Tibial nerve (tissue), 4 donors: ENCODE data around the gene CDC7. TPM values are rescaled to one million over a fixed set of nuclear protein-coding genes. Genes with fewer than 3 reads are reported as not detected.
A peak's percentile ranks its signal among the peaks of the same experiment; 100 is the strongest.

Source experiments
- DNase-seq, 2 donors: peaks; one replicate each; pipeline ENCODE4 v3.0.0-alpha.2; 2019; ENCODE audit warnings: low spot score in 2 of 2
- H3K27ac ChIP-seq, 4 donors: fragments of 200-600 bp; sonication (generic) in 3 of 4; one replicate each; pipeline ENCODE4 v1.5.1; 2017 to 2019; ENCODE audit warnings: mild to moderate bottlenecking in 1 of 4
- H3K27me3 ChIP-seq, 2 donors: fragments of 200-600 bp; sonication (generic) in 1 of 2; one replicate each; pipeline versions ENCODE4 v1.5.1 to v1.6.0; 2017 to 2019
- H3K36me3 ChIP-seq, 3 donors: fragments of 200-600 bp; sonication (generic); one replicate each; pipeline ENCODE4 v1.5.1; 2018 to 2019
- H3K4me1 ChIP-seq, 4 donors: fragments of 200-600 bp; sonication (generic) in 3 of 4; one replicate each; pipeline ENCODE4 v1.5.1; 2017 to 2019
- H3K4me3 ChIP-seq, 4 donors: fragments of 200-600 bp; sonication (generic) in 3 of 4; one replicate each; pipeline ENCODE4 v1.5.1; 2017 to 2019; ENCODE audit warnings: mild to moderate bottlenecking in 1 of 4, moderate library complexity in 1 of 4
- H3K9me3 ChIP-seq, 4 donors: fragments of 200-600 bp; sonication (generic) in 3 of 4; one replicate each; pipeline ENCODE4 v1.5.1; 2017 to 2019
- EP300 ChIP-seq, 2 donors: sonication (generic); formaldehyde crosslinking; IDR thresholded peaks; one replicate each; pipeline ENCODE4 v1.6.1; 2017; ENCODE audit warnings: antibody characterized with exemption in 2 of 2, mild to moderate bottlenecking in 1 of 2
- POLR2A ChIP-seq, 2 donors: fragments of 450-650 bp; IDR thresholded peaks; one replicate each; pipeline ENCODE4 v1.6.1; 2017; ENCODE audit warnings: antibody characterized with exemption in 2 of 2, mild to moderate bottlenecking in 2 of 2, moderate library complexity in 2 of 2
- WGBS, 2 donors: methylation state at CpG; one replicate each; pipeline ENCODE4 v1.1.5; 2018; 5-methylcytosine and 5-hydroxymethylcytosine counted together
- total RNA-seq, 4 donors: library from RNA; depleted of rRNA; stranded (reverse); fragments of >200 nt; gene quantifications; one replicate each; pipeline ENCODE4 v1.1.0, GENCODE V29; 2016
- TF ChIP-seq, protein P1 (sequence below), 5 experiments: fragments of 200-600 bp in 3 of 5; fragments of 450-650 bp in 2 of 5; sonication (generic) in 3 of 5; IDR thresholded peaks; one replicate each; pipeline ENCODE4 v1.5.1; 2016 to 2019; ENCODE audit warnings: antibody characterized with exemption in 5 of 5, mild to moderate bottlenecking in 3 of 5, moderate library complexity in 2 of 5

CDC7 gene
- total RNA-seq, 4 donors from 2014 or later = 0.59 to 3.3 (median 1.3) TPM

DNA sequence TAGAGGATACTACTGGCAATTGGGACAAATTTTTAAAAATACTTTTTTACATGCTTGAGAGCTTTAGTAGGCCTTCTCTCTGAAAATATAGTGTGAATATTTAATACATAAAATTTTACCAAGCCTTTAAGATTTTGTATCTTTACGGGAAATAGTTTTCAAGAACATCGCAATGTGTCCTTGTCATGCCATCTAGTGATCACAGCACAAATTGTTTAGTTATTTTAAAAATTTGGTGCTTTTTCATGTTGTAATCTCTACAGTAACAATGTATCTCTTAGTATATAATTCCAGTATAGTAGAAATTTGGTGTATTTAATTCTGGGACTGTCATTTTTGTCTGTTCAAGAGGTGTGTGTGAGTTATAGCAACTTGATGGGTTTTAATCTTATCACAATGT, 6.7 kb downstream of the CDC7 start:
- Histone ChIP-seq H3K27me3 (no peaks in the 10 kb centered on the region), H3K36me3 (no peaks in the 10 kb centered on the region), H3K9me3 (no peaks in the 10 kb centered on the region), H3K4me3 (no peak overlapping the region), H3K27ac (no peak overlapping the region), H3K4me1 (peaks cover 0 to 4% (median 0%) of the 10 kb centered on the region in 4 donors)
- 77 to 91% methylated on average over 2 of the region's 2 CpGs for WGBS, 2 donors
- DNase-seq = no peak
- TF ChIP-seq POLR2A (IDR thresholded peaks at IDR 0.05) = no peak
- TF ChIP-seq, protein P1, sequence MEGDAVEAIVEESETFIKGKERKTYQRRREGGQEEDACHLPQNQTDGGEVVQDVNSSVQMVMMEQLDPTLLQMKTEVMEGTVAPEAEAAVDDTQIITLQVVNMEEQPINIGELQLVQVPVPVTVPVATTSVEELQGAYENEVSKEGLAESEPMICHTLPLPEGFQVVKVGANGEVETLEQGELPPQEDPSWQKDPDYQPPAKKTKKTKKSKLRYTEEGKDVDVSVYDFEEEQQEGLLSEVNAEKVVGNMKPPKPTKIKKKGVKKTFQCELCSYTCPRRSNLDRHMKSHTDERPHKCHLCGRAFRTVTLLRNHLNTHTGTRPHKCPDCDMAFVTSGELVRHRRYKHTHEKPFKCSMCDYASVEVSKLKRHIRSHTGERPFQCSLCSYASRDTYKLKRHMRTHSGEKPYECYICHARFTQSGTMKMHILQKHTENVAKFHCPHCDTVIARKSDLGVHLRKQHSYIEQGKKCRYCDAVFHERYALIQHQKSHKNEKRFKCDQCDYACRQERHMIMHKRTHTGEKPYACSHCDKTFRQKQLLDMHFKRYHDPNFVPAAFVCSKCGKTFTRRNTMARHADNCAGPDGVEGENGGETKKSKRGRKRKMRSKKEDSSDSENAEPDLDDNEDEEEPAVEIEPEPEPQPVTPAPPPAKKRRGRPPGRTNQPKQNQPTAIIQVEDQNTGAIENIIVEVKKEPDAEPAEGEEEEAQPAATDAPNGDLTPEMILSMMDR (IDR thresholded peaks at IDR 0.05) = no peak
- TF ChIP-seq EP300 (IDR thresholded peaks at IDR 0.05) = no peak

GRCh38 chr1:91510754-91511153, 10.1 kb downstream of the CDC7 start:
- DNase-seq = no peak
- TF ChIP-seq POLR2A (IDR thresholded peaks at IDR 0.05) (no peak), EP300 (IDR thresholded peaks at IDR 0.05) (no peak)
- TF ChIP-seq, protein P1 (IDR thresholded peaks at IDR 0.05) = no peak
- no peaks in the 10 kb centered on the region for H3K27me3 ChIP-seq
- H3K27ac ChIP-seq = no peak overlapping the region
- H3K4me1 ChIP-seq = peaks cover 0 to 26% (median 0%) of the 10 kb centered on the region in 4 donors
- H3K36me3 ChIP-seq = no peaks in the 10 kb centered on the region
- no peak overlapping the region for H3K4me3 ChIP-seq
- H3K9me3 ChIP-seq = no peaks in the 10 kb centered on the region
- 89 to 95% methylated on average over 1 of the region's 1 CpG for WGBS, 2 donors

DNA sequence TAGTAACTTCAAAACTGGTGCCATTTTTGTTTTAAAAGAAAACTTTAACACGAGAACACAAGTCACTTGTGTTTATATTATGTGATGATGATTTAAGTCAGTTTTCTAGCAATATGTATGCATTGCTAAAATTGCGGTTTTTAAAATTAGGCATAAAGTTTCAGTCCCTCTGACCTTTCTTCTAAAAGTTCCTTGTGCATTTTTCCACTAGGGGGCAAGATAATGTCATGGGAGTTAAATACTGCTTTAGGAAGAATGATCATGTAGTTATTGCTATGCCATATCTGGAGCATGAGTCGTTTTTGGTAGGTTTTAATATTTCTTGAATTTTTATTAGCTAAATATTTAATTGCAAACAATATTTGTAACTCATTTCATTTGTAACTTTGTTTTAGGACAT, 10.7 kb downstream of the CDC7 start:
- no peaks in the 10 kb centered on the region for H3K36me3 ChIP-seq
- H3K9me3 ChIP-seq = no peaks in the 10 kb centered on the region
- peaks cover 0 to 26% (median 0%) of the 10 kb centered on the region in 4 donors for H3K4me1 ChIP-seq
- no peak for TF ChIP-seq POLR2A (IDR thresholded peaks at IDR 0.05)
- TF ChIP-seq, protein P1 (IDR thresholded peaks at IDR 0.05) = peak; percentile 49 to 75 (median 63)
- WGBS, 2 donors = 19 to 22% methylated on average over 3 of the region's 3 CpGs
- H3K27ac ChIP-seq = no peak overlapping the region
- H3K27me3 ChIP-seq = no peaks in the 10 kb centered on the region
- no peak overlapping the region for H3K4me3 ChIP-seq
- no peak for DNase-seq

DNA sequence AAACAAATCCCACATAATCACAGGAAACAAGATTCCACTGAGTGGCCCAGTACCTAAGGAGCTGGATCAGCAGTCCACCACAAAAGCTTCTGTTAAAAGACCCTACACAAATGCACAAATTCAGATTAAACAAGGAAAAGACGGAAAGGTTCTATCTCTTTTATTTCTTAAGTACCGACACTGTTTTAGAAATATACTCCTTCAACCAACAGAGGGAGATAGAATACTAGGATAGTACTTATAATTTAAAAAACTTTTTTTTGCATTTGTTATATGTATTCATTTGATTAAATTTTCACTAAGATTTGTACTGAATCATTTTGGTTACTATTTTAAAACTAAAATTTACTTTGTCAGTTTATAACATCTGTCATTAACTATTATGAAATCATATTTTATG, 12.5 kb downstream of the CDC7 start:
- no peak for TF ChIP-seq POLR2A (IDR thresholded peaks at IDR 0.05)
- TF ChIP-seq EP300 (IDR thresholded peaks at IDR 0.05) = no peak
- TF ChIP-seq, protein P1 (IDR thresholded peaks at IDR 0.05) = peak; percentile 39 to 69 (median 41)
- peaks cover 0 to 26% (median 0%) of the 10 kb centered on the region in 4 donors for H3K4me1 ChIP-seq
- no peak overlapping the region for H3K4me3 ChIP-seq
- no peaks in the 10 kb centered on the region for H3K36me3 ChIP-seq
- no peak for DNase-seq
- no peaks in the 10 kb centered on the region for H3K27me3 ChIP-seq
- H3K27ac ChIP-seq = no peak overlapping the region
- WGBS, 2 donors = 17 to 21% methylated on average over 2 of the region's 2 CpGs
- no peaks in the 10 kb centered on the region for H3K9me3 ChIP-seq

- no peak for TF ChIP-seq POLR2A (IDR thresholded peaks at IDR 0.05)
- TF ChIP-seq EP300 (IDR thresholded peaks at IDR 0.05) = no peak
- TF ChIP-seq, protein P1 (IDR thresholded peaks at IDR 0.05) = no peak
- Histone ChIP-seq H3K27ac (peak overlapping the region in 1 of 4 donors; percentile 40), H3K36me3 (no peaks in the 10 kb centered on the region), H3K27me3 (no peaks in the 10 kb centered on the region), H3K4me1 (peaks cover 0 to 26% (median 0%) of the 10 kb centered on the region in 4 donors), H3K4me3 (no peak overlapping the region), H3K9me3 (no peaks in the 10 kb centered on the region)
- WGBS, 2 donors = 48 to 61% methylated on average over 1 of the region's 1 CpG
- no peak for DNase-seq
Measured at GRCh38 chr1:91513706-91514105, 13.1 kb downstream of the CDC7 start.
